Stimulated activated effector memory CD8-positive, alpha-beta T cell treated with anti-CD3 and anti-CD28 coated beads, Interleukin-12 subunit alpha, Interleukin-12 subunit beta, amount 100 ng/mL, for 72 hours (primary cell): ENCODE results near the gene ZNF785.
A peak's percentile ranks its signal among the peaks of the same experiment; 100 is the strongest.
"Not testable (repeated sequence)": the region's sequence is repeated elsewhere in the genome, so short reads cannot be mapped to it uniquely, and the experiment has no call there.

Experiments
- ATAC-seq: fragments of 150-1000 bp; cut with Tn5 transposase; 2 replicates; pipeline ENCODE4 v1.10.0; 2021
- DNase-seq, 2 donors: peaks; one replicate each; pipeline ENCODE4 v3.0.0; 2021 to 2022; ENCODE audit warnings: low spot score in 2 of 2
- H3K27ac Mint-ChIP-seq: one replicate; pipeline ENCODE4 v1.8.0; 2022; ENCODE audit warnings: mild to moderate bottlenecking, mixed read lengths
- H3K36me3 Mint-ChIP-seq: one replicate; pipeline ENCODE4 v1.8.0; 2022; ENCODE audit warnings: mild to moderate bottlenecking, mixed read lengths
- H3K4me1 Mint-ChIP-seq: one replicate; pipeline ENCODE4 v1.8.0; 2022; ENCODE audit warnings: mixed read lengths
- H3K4me3 Mint-ChIP-seq: one replicate; pipeline ENCODE4 v1.8.0; 2022; ENCODE audit warnings: mild to moderate bottlenecking, mixed read lengths
- H3K9me3 Mint-ChIP-seq: one replicate; pipeline ENCODE4 v1.8.0; 2022; ENCODE audit warnings: mixed read lengths

ZNF785 gene

DNA sequence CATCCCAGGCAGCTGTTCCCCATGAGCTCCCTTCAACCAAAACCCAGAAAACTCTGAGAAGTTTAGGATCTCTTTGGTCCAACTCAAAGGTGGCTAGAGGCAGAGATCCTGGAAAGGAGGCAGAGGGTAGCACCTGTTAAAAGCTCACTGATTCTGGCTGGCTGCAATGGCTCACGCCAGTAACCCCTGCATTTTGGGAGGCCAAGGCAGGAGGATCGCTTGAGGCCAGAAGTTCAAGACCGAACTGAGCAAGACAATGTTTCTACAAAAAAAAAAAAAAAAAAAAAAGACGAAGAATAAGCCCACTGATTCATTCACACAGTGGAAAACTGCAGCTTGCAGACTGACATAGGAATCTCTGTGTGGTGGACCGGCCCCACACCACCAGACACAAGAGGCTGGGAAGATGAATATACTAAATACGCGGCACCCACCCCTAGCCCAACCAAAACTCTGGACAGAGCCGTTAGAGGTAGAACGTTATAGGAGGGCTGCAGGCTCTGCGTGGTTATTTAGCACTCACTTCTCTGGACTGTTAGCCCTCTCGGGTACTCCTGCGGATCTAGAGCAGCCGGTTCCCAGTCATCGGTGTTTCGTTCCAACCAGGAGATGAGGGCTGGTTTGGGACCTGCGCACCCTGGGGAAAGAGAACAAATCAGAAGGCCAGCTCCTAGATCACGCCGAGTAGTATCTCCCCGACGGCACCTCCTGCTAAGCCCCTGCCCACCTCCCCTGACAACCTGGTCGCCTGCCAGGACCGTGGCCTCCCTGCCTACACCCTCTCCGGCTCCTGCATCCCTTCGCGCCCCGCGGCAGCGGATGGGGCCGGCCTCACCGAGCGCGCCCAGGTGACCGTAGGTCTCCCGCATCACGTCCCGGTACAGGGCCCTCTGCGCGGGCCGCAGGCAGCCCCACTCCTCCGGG lies 23.8 kb upstream of the ZNF785 start:
- no peaks in the 10 kb centered on the region for H3K9me3 Mint-ChIP-seq
- peaks cover 17% of the 10 kb centered on the region for H3K4me1 Mint-ChIP-seq
- peaks cover 56% of the 10 kb centered on the region for H3K36me3 Mint-ChIP-seq
- DNase-seq (no peak), ATAC-seq (peak; percentile 71)
- H3K4me3 Mint-ChIP-seq: peak overlapping the region; percentile 85
- H3K27ac Mint-ChIP-seq: peak overlapping the region; percentile 98

DNA sequence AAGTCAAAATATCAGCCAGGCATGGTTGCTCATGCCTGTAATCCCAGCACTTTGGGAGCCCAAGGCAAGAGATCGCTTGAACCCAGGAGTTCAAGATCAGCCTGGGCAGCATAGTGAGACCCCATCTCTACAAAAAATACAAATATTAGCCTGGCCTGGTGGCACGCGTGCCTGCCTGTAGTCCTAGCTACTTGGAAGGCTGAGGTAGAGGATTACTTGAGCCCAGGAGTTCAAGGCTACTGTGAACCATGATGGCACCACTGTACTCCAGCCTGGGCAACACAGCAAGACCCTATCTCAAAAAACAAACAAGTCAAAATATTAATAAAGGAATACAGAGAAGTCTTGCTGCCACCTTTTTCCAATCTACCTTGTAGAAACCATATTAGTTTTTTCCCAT lies 20.5 kb upstream of the ZNF785 start:
- Mint-ChIP-seq H3K27ac (no peak overlapping the region), H3K4me3 (no peak overlapping the region), H3K4me1 (peaks cover 17% of the 10 kb centered on the region), H3K36me3 (peaks cover 72% of the 10 kb centered on the region), H3K9me3 (no peaks in the 10 kb centered on the region)
- DNase-seq: no peak
- ATAC-seq: no peak

DNA sequence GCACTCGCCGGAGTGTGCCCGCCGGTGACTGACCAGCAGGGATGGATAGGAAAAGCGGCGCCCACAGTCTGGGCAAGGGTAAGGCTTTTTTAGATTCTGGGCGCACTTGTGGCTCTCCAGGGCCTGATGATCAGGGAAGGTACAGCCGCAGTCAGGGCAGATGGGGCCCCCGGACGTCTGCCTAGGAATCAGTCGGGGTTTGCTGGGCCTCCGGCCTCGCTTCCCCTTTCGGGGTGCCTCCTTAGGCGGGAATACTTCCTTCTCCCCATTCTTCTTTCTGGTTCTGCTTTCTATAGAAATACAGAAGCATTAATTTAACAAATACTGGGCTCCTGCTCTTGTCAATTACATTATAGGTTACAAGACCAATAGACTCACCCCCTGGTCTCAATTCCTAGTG lies 19.7 kb upstream of the ZNF785 start:
- no peaks in the 10 kb centered on the region for H3K9me3 Mint-ChIP-seq

DNA sequence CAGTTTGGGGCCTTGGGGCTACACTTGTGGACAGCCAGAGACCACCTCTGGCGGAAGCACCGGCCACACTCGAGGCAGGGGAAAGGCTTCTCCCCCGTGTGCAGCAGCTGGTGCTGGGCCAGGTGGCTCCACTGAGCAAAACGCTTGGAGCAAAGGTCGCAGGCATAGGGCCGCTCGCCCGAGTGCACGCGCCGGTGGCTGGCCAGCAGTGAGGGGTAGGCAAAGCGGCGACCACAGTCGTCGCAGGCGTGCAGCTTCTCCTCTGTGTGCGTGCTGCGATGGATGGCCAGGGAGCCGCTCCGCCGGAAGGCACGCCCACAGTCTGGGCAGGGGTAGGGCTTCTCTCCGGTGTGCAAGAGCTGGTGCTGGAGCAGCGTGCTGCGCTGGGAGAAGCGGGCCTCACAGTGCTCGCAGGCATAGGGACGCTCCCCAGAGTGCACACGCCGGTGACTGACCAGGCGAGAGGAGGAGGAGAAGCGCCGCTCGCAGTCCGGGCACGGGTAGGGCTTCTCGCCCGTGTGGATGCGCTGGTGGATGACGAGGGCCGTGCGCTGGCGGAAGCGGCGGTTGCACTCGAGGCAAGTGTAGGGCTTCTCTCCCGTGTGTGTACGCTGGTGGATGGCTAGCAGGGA lies 18.9 kb upstream of the ZNF785 start:
- no peak for DNase-seq
- no peak for ATAC-seq
- H3K9me3 Mint-ChIP-seq: no peaks in the 10 kb centered on the region
- no peak overlapping the region for H3K27ac Mint-ChIP-seq
- peaks cover 65% of the 10 kb centered on the region for H3K36me3 Mint-ChIP-seq
- H3K4me3 Mint-ChIP-seq: no peak overlapping the region
- peaks cover 11% of the 10 kb centered on the region for H3K4me1 Mint-ChIP-seq

More for the DNA sequence above, 19.7 kb upstream of the ZNF785 start:
- Mint-ChIP-seq H3K4me3 (no peak overlapping the region), H3K36me3 (peaks cover 68% of the 10 kb centered on the region), H3K27ac (no peak overlapping the region), H3K4me1 (peaks cover 12% of the 10 kb centered on the region)
- ATAC-seq (no peak), DNase-seq (no peak)

DNA sequence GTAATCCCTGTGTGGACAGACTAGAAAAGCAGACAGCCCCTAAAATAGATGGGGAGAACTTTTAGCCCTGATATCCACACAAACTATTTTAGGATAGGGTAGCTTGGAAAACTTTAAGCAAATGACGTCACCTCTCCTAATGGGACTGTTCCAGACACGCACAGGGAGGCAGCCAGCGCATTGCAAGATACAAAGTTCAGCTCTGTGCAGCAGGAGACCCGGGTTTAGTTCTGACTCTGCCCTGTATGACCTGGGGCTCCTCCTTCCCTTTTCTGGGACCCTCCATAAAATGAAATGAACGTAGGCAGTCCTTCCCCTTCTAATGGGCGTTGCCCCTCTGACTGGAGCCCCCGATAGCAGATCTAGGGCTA lies 18.4 kb upstream of the ZNF785 start:
- Mint-ChIP-seq H3K4me1 (peaks cover 8% of the 10 kb centered on the region), H3K4me3 (no peak overlapping the region), H3K9me3 (no peaks in the 10 kb centered on the region), H3K36me3 (peaks cover 61% of the 10 kb centered on the region), H3K27ac (no peak overlapping the region)
- ATAC-seq (no peak), DNase-seq (no peak)

DNA sequence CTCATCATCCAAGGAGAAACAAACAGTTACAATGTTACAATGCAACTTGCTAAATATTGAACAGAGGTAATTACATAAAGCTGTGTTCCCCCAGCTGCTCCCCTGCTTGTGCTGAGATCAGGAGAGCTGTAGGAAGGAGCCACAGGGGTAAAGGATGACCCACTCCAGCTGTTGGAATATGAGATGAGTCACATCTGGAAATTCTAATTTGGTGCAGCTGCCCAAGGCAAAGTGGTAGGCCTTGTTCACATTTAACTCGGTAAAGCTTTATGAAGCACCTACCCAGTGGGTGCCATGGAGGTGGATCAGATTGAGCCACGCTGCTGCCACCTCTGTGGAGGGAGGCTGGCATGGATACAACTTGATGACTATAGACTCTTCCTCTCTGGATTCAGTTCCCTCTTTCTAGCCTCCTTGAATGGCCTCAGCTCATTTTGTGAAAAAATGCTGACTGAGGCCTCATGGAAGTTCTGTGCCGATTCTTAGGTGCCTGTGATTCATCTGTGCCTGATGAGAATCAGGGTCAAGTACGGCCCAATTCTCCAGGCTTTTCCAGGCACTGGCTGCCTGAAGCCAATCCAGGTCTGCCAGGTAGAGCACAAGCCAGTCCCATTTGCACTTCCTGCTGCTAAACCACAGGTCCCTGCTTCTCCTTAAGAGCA lies 17.2 kb upstream of the ZNF785 start:
- Mint-ChIP-seq H3K9me3 (no peaks in the 10 kb centered on the region), H3K36me3 (peaks cover 51% of the 10 kb centered on the region), H3K4me1 (peaks cover 3% of the 10 kb centered on the region), H3K27ac (peak overlapping the region; percentile 9), H3K4me3 (no peak overlapping the region)
- ATAC-seq (no peak), DNase-seq (no peak)

DNA sequence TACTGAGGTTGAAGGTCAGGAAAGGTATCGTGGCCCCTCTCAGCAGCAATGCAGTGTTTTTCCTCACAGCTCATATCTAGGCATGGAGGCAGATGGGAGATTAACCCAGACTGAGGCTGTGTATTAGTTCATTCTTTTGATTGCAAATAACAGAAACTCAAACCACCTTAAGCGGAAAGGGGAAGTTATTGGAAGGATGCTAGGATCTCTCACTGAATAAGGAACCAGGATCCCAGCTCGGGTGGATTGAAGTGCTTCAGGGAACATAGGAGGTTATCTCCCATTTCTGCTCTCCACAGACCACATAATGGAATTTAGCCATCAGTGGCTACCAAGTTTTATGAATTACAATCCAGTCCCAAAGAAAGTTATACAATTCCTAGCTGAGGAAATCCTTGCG lies 16.5 kb upstream of the ZNF785 start:
- Mint-ChIP-seq H3K4me1 (no peaks in the 10 kb centered on the region), H3K4me3 (no peak overlapping the region), H3K9me3 (no peaks in the 10 kb centered on the region), H3K36me3 (peaks cover 43% of the 10 kb centered on the region), H3K27ac (peak overlapping the region; percentile 9)
- DNase-seq (no peak), ATAC-seq (no peak)

DNA sequence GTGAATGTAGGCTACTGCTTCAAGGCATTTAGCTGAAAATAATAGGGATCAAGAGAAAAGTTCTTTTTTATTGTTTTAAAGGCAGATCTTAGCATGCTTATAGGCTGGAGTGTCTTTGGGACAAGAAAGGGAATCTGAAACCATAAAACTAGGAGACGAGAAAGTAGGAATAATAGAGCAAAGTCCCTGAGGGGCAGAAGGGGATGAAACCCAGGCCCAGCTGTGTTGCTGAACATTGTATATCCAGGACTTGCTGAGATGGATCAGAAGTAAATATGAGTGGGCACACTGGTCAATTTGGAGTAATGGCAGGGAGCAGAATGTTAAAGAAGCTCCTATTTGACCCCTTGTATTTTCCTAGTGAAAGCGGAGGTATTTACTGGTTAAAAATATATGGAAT lies 15.4 kb upstream of the ZNF785 start:
- Mint-ChIP-seq H3K4me3 (no peak overlapping the region), H3K27ac (peak overlapping the region; percentile 48), H3K4me1 (no peaks in the 10 kb centered on the region), H3K36me3 (peaks cover 32% of the 10 kb centered on the region), H3K9me3 (no peaks in the 10 kb centered on the region)
- DNase-seq (no peak), ATAC-seq (no peak)

DNA sequence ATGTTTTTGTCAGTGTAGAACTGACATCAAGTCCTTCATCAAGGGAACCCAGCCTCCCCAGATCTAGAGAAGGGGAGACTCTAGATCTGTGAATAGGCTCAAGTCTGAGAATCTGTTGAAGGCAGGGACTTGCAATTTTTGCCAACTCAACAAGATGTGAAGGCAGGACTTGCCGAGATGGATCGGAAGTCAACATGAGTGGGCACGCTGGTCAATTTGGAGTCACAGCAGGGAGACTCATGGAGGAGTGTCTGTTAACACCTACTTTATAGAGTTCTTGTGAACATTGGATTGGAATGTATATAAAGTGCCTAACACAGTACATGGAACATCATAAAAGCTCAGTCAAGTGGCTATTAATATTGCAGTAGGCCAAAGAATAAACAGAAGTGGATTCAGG lies 14.7 kb upstream of the ZNF785 start:
- Mint-ChIP-seq H3K27ac (peak overlapping the region; percentile 48), H3K9me3 (no peaks in the 10 kb centered on the region), H3K36me3 (peaks cover 25% of the 10 kb centered on the region), H3K4me1 (no peaks in the 10 kb centered on the region), H3K4me3 (no peak overlapping the region)
- ATAC-seq (no peak), DNase-seq (no peak)

DNA sequence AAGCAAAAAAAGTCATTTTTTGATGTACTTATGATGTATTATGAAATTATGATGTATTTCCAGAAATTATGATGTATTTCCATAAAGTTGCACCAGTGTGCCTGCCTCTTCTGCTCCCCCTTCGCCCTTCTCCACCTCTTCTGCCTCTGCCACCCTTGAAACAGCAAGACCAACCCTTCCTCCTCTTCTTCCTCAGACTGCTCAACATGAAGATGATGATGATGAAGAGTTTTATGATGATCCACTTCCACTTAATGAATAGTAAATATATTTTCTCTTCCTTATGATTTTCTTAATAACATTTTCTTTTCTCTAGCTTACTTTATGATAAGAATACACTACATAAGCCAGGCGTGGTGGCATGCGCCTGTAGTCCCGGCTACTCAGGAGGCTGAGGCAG lies 7.4 kb upstream of the ZNF785 start:
- no peak overlapping the region for H3K4me3 Mint-ChIP-seq
- ATAC-seq (no peak), DNase-seq (no peak)
- no peaks in the 10 kb centered on the region for H3K4me1 Mint-ChIP-seq
- no peak overlapping the region for H3K27ac Mint-ChIP-seq
- peaks cover 5% of the 10 kb centered on the region for H3K36me3 Mint-ChIP-seq
- no peaks in the 10 kb centered on the region for H3K9me3 Mint-ChIP-seq

DNA sequence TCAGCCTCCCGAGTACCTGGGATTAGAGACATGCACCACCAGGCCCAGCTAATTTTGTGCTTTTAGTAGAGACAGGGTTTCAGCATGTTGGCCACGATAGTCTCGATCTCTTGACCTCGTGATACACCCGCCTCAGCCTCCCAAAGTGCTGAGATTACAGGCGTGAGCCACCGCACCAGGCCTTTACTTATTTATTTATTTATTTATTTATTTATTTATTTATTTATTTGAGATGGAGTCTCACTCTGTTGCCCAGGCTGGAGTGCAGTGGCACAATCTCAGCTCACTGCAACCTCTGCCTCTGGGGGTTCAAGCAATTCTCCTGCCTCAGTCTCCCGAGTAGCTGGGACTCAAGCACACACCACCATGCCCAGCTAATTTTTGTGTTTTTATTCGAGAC lies 5.4 kb upstream of the ZNF785 start:
- H3K4me1 Mint-ChIP-seq, H3K9me3 Mint-ChIP-seq, ATAC-seq, H3K27ac Mint-ChIP-seq, DNase-seq, H3K4me3 Mint-ChIP-seq: not testable (repeated sequence)
- peaks cover 15% of the 10 kb centered on the region for H3K36me3 Mint-ChIP-seq

DNA sequence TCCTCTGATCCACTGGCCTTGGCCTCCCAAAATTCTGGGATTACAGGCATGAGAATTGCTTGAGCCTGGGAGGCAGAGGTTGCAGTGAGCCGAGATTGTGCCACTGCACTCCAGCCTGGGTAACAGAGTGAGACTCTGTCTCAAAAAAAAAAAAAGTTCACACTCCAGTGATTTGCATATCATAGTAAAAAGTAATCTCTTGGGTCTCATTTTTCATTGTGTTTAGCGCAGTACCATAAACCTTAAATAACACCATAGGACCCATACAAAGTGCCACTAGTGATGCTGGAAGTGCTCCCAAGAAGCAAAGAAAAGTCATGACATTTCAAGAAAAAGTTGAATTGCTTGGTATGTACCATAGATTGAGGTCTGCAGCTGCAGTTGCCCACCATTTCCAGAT lies 4.1 kb upstream of the ZNF785 start:
- not testable (repeated sequence) for DNase-seq, H3K4me3 Mint-ChIP-seq, H3K27ac Mint-ChIP-seq, H3K9me3 Mint-ChIP-seq, ATAC-seq
- peaks cover 13% of the 10 kb centered on the region for H3K4me1 Mint-ChIP-seq
- H3K36me3 Mint-ChIP-seq: peaks cover 24% of the 10 kb centered on the region

DNA sequence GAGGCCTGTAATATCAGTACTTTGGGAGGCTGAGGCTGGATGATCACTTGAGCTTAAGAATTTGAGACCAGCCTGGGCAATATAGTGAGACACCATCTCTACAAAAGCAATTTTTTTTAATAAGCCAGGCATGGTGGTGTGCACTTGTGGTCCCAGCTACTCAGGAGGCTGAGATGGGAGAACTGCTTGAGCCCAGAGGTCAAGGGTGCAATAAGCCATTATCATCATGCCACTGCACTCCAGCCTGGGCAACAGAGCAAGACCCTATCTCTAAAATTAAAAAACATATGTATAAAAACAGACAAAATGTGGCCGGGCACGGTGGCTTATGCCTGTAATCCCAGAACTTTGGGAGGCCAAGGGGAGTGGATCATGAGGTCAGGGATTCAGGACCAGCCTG lies 3.2 kb upstream of the ZNF785 start:
- H3K9me3 Mint-ChIP-seq: no peaks in the 10 kb centered on the region
- no peak overlapping the region for H3K4me3 Mint-ChIP-seq
- H3K36me3 Mint-ChIP-seq: peaks cover 26% of the 10 kb centered on the region
- ATAC-seq: no peak
- peaks cover 14% of the 10 kb centered on the region for H3K4me1 Mint-ChIP-seq
- H3K27ac Mint-ChIP-seq: no peak overlapping the region
- DNase-seq: no peak

DNA sequence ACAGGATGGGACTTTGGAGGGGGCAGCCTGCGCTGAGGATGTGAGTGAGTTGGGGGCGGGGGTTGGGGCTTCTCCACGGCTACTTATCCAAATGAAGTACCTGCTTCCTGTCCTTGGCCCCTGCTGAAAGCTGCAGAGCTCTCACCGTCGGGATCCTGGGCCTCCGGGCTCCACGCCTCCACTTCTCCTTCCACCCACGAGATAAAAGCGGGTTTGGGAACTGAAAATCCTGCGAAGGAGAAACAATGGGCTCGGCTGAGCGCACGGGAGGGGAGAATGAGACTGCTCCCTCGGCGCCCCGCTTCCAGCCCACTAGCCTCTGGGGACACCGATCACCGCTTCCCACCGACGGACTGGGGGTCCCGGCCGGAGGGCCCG lies 486 bp downstream of the ZNF785 start:
- H3K4me1 Mint-ChIP-seq: peaks cover 20% of the 10 kb centered on the region
- H3K27ac Mint-ChIP-seq: peak overlapping the region; percentile 94
- ATAC-seq: peak; percentile 39
- DNase-seq: no peak
- H3K9me3 Mint-ChIP-seq: no peaks in the 10 kb centered on the region
- peak overlapping the region; percentile 87 for H3K4me3 Mint-ChIP-seq
- H3K36me3 Mint-ChIP-seq: peaks cover 57% of the 10 kb centered on the region

DNA sequence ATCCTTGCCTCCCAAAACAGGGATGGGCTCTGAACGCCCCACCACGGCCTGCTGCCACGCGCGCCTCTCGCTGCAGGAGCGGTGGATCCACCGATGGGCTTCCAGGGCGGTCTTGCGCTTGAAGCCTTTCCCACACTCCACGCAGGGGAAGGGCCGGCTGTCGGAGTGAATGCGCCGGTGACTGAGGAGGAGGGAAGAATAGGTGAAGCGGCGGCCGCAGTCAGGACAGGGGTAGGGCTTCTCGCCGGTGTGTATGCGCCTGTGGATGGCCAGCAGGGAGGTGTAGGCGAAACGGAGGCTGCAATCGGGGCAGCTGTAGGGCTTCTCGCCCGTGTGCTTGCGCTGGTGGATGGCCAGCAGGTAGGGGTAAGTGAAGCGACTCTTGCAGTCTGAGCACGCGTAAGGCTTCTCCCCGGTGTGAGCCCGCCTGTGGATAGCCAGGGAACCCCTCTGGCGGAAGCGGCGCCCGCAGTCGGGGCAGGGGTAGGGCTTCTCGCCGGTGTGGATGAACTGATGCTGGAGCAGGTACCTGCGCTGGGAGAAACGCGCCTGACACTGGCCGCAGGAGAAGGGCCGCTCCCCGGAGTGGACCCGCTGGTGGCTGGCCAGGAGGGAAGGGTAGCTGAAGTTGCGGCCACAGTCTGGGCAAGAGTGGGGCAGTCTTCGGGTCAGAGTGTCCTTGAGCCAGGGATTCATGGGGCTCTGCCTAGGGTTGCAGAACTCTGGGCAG lies 2.7 kb downstream of the ZNF785 start:
- ATAC-seq: no peak
- H3K4me3 Mint-ChIP-seq: no peak overlapping the region
- H3K4me1 Mint-ChIP-seq: peaks cover 20% of the 10 kb centered on the region
- H3K36me3 Mint-ChIP-seq: peaks cover 69% of the 10 kb centered on the region
- no peak for DNase-seq
- no peak overlapping the region for H3K27ac Mint-ChIP-seq
- no peaks in the 10 kb centered on the region for H3K9me3 Mint-ChIP-seq
